DOHH2 (cell line): ENCODE results near the gene RHEX.

Experiments
- H3F3A ChIP-seq: fragments of 200-600 bp; sonication (generic), shearing (Covaris generic); 2 replicates; pipeline ENCODE4 v1.6.0; 2016; ENCODE audit warnings: antibody characterized with exemption, mild to moderate bottlenecking; ENCODE audit not compliant: control insufficient read depth, insufficient read depth
- H3K27ac ChIP-seq: fragments of 200-600 bp; sonication (generic); 2 replicates; pipeline ENCODE4 v1.5.1; 2014; ENCODE audit warnings: low read depth, mild to moderate bottlenecking, low read length, moderate library complexity
- H3K27me3 ChIP-seq: fragments of 200-600 bp; sonication (generic); 2 replicates; pipeline ENCODE4 v1.6.1; 2014; ENCODE audit warnings: mild to moderate bottlenecking, low read length, mixed read lengths; ENCODE audit not compliant: control insufficient read depth
- H3K36me3 ChIP-seq: fragments of 200-600 bp; sonication (generic); 2 replicates; pipeline ENCODE4 v1.6.1; 2014; ENCODE audit warnings: mild to moderate bottlenecking, low read length, moderate library complexity, mixed read lengths; ENCODE audit not compliant: control insufficient read depth
- H3K4me1 ChIP-seq: fragments of 200-600 bp; sonication (generic); 2 replicates; pipeline ENCODE4 v1.6.1; 2014; ENCODE audit warnings: mild to moderate bottlenecking, low read length, mixed read lengths; ENCODE audit not compliant: control insufficient read depth
- H3K4me2 ChIP-seq: fragments of 200-600 bp; sonication (generic); 2 replicates; pipeline ENCODE4 v1.6.0; 2014; ENCODE audit warnings: mild to moderate bottlenecking, low read length, moderate library complexity
- H3K4me3 ChIP-seq: fragments of 200-600 bp; sonication (generic); 2 replicates; pipeline ENCODE4 v1.5.1; 2014; ENCODE audit warnings: mild to moderate bottlenecking, low read length, mixed read lengths
- H3K79me2 ChIP-seq: fragments of 200-600 bp; sonication (generic); 2 replicates; pipeline ENCODE4 v1.6.1; 2014; ENCODE audit warnings: mild to moderate bottlenecking, low read length, mixed read lengths; ENCODE audit not compliant: control insufficient read depth
- H3K9me2 ChIP-seq: fragments of 200-600 bp; sonication (generic); replicated peaks from 2 replicates; pipeline ENCODE4 v1.6.1; 2014; ENCODE audit warnings: mild to moderate bottlenecking, low read length, mixed read lengths; ENCODE audit not compliant: control insufficient read depth
- H3K9me3 ChIP-seq: fragments of 200-600 bp; sonication (generic); 2 replicates; pipeline ENCODE4 v1.6.1; 2014; ENCODE audit warnings: antibody characterized with exemption, low read length, mixed read lengths; ENCODE audit not compliant: control insufficient read depth, insufficient read depth
- H4K20me1 ChIP-seq: fragments of 200-600 bp; sonication (generic); 2 replicates; pipeline ENCODE4 v1.6.0; 2014; ENCODE audit warnings: low read depth, mild to moderate bottlenecking, antibody characterized with exemption, low read length, moderate library complexity; ENCODE audit not compliant: control insufficient read depth, insufficient read depth
- EZH2phosphoT487 ChIP-seq: fragments of 200-600 bp; sonication (generic); IDR thresholded peaks from 2 replicates; pipeline ENCODE4 v1.6.1; 2017; ENCODE audit warnings: borderline replicate concordance, mild to moderate bottlenecking, antibody characterized with exemption, low read length, moderate library complexity, mixed read lengths
- TF ChIP-seq, protein P1 (sequence below): fragments of 200-600 bp; sonication (generic); IDR thresholded peaks from one replicate; pipeline ENCODE4 v1.5.1; 2014; ENCODE audit warnings: antibody characterized with exemption, mild to moderate bottlenecking, low read depth, low read length; ENCODE audit not compliant: poor library complexity, severe bottlenecking

Gene RHEX

DNA sequence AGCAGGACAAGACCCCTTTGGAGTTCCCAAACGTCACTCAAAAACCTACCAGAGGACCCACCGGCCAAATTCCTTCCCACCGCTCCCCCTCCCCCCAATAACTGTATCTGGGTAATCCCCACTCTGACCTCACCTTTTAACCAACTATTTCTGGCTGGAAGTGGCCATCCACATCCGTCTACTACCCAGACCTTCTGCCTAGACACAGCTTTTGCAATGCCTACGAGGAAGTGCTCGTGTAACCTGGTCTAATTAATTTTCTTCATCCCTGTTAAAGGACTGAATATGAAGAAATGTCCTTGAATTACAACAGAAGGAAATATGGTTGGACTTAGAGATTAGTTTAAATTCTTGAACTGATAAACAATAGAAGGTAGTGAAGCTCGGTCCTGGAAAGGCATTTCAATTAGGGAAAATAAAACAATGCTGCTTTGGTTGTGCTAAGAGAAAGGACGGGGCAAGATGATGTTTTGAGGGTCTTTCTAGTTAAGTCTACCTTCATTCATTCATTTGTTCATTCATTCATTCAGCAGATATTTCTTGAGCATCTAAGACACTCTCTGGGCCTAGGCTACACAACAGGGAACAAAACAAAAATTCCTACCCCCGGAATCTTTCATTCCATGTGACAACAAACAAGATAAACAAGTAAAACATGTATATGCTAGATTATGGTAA is 45.4 kb downstream of the RHEX start:
- Histone ChIP-seq H4K20me1 (no peaks in the 10 kb centered on the region), H3K27ac (no peak overlapping the region), H3K9me2 (no peaks in the 10 kb centered on the region), H3K79me2 (no peaks in the 10 kb centered on the region), H3K36me3 (peaks cover 3% of the 10 kb centered on the region; the same call in 1 of the 2 replicates), H3K4me3 (no peak overlapping the region), H3K4me1 (peaks cover 5% of the 10 kb centered on the region; the same call in 1 of the 2 replicates), H3F3A (no peaks in the 10 kb centered on the region), H3K27me3 (no peaks in the 10 kb centered on the region), H3K4me2 (no peak overlapping the region), H3K9me3 (no peaks in the 10 kb centered on the region)
- TF ChIP-seq, protein P1, sequence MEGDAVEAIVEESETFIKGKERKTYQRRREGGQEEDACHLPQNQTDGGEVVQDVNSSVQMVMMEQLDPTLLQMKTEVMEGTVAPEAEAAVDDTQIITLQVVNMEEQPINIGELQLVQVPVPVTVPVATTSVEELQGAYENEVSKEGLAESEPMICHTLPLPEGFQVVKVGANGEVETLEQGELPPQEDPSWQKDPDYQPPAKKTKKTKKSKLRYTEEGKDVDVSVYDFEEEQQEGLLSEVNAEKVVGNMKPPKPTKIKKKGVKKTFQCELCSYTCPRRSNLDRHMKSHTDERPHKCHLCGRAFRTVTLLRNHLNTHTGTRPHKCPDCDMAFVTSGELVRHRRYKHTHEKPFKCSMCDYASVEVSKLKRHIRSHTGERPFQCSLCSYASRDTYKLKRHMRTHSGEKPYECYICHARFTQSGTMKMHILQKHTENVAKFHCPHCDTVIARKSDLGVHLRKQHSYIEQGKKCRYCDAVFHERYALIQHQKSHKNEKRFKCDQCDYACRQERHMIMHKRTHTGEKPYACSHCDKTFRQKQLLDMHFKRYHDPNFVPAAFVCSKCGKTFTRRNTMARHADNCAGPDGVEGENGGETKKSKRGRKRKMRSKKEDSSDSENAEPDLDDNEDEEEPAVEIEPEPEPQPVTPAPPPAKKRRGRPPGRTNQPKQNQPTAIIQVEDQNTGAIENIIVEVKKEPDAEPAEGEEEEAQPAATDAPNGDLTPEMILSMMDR: no peak
- TF ChIP-seq EZH2phosphoT487: no peak

DNA sequence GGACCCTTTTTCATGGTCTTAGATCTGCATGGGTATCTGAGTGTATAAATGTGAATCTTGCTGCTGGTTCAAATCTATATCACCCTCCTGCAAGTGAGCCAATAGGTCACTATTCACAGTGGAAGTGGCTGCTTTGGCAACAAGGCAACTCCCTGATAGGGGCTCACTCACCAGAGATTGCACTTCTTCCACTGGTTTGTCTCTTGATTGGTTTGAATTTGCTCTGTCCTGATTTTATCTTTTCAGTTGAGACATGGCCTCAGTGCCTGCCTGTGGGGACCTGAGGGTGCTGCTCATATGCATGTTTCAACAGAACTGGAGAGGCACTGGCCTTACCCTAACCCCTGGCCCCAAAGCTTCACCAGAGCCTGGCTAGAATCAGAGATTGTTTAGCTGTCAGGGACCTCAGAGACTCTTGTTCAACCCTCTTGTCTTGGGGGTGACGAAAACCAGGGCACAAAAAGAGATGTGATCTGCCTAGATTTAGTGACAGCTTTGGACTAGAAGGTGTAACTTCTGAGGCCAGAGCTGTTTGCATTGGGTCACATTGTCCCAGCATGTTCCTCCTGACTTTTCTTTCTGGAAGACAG is 47.3 kb downstream of the RHEX start:
- H3K4me2 ChIP-seq: no peak overlapping the region
- peaks cover 5% of the 10 kb centered on the region; the same call in 1 of the 2 replicates for H3K4me1 ChIP-seq
- H3K4me3 ChIP-seq: no peak overlapping the region
- no peaks in the 10 kb centered on the region; the same call in 1 of the 2 replicates for H3F3A ChIP-seq
- no peaks in the 10 kb centered on the region for H3K79me2 ChIP-seq
- TF ChIP-seq EZH2phosphoT487: no peak
- TF ChIP-seq, protein P1: no peak
- H3K27me3 ChIP-seq: no peaks in the 10 kb centered on the region
- no peaks in the 10 kb centered on the region for H3K9me3 ChIP-seq
- H3K27ac ChIP-seq: no peak overlapping the region
- H3K9me2 ChIP-seq: no peaks in the 10 kb centered on the region
- no peaks in the 10 kb centered on the region for H4K20me1 ChIP-seq
- peaks cover 3% of the 10 kb centered on the region; the same call in 1 of the 2 replicates for H3K36me3 ChIP-seq

DNA sequence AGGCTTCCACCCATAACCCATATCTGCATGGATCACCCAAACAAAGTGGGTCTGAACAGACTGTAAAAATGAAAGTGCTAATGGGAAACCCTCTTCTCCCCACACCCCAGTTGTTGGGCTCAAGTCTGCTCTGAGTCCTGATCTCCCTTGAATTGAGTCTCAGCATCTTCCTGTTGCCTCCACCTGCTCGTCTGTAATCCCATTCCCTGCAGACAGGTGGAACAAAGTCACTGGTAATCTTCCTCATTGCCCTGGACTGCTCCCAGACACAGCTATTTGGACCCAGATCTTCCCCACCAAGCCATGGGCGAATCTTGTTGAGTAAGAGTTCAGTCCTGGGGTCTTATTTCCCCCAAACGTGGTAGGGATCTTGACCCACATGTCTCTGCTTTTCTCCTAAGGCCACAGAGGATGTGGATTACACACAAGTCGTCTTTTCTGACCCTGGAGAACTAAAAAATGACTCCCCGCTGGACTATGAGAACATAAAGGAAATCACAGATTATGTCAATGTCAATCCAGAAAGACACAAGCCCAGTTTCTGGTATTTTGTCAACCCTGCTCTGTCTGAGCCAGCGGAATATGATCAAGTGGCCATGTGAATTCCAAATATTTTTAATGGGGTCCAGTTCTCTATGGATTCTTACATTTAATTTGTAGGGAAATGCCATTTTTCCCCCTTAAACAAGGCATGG is 48.5 kb downstream of the RHEX start:
- no peak overlapping the region for H3K27ac ChIP-seq
- no peak for TF ChIP-seq EZH2phosphoT487
- no peaks in the 10 kb centered on the region for H3K9me3 ChIP-seq
- H4K20me1 ChIP-seq: no peaks in the 10 kb centered on the region
- no peaks in the 10 kb centered on the region; the same call in 1 of the 2 replicates for H3F3A ChIP-seq
- no peak overlapping the region for H3K4me3 ChIP-seq
- no peaks in the 10 kb centered on the region for H3K79me2 ChIP-seq
- peaks cover 5% of the 10 kb centered on the region; the same call in 1 of the 2 replicates for H3K4me1 ChIP-seq
- H3K4me2 ChIP-seq: no peak overlapping the region
- H3K27me3 ChIP-seq: no peaks in the 10 kb centered on the region
- H3K36me3 ChIP-seq: peaks cover 3% of the 10 kb centered on the region; the same call in 1 of the 2 replicates
- no peaks in the 10 kb centered on the region for H3K9me2 ChIP-seq
